ENCODE measurements around the gene FBLN5. TPM values are rescaled to one million over a fixed set of nuclear protein-coding genes. Genes with fewer than 3 reads are reported as not detected.
"Not testable (repeated sequence)": the region's sequence is repeated elsewhere in the genome, so short reads cannot be mapped to it uniquely, and the experiment has no call there.

FBLN5 gene
- total and polyA plus RNA-seq, 9 of the 15 experiments (the other 6 are each of a cell fraction or from before 2014, with no cell fraction given), result 0.11 to 0.22 TPM; not detected in 7

DNA sequence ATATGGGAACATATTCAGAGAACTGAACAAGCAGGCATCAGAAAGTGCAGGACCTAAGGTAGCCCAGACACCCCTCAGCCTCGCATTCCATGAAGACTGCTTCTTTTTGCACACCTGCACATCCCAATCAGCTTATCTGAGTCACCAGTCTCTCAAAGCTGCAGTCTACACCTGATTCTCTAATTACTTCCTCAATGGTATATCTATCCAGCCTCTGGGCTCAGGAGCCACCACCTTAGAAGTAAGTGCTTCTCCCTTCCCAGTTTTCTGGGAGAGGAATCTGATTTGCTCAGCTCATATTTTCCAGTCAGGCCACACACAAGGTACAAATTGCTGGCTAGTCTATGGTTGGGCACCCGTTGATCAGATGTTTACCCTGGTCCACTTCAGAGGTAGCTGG lies 101.8 kb downstream of the FBLN5 start:
- no peak overlapping the region for H2AFZ ChIP-seq (ENCODE audit: low read depth, low read length)
- H3K36me3 ChIP-seq (ENCODE audit: control insufficient read depth, insufficient read depth, low read length), result no peaks in the 10 kb centered on the region
- intact Hi-C loops (cut with micrococcal nuclease) (no loop called here), in situ Hi-C loops (cut with MboI) (no loop called here)
- no peak overlapping the region for H3K27ac ChIP-seq (ENCODE audit: extremely low read depth, low read depth, low read length)
- no peaks in the 10 kb centered on the region; a peak in 1 of 5 replicates for H3K4me1 ChIP-seq (replicated peaks in 1 of 2; ENCODE audit: control insufficient read depth in 2 of 2, insufficient read depth in 2 of 2, low read length in 2 of 2)
- 0% methylated on average over 1 of the region's 2 CpGs for WGBS (ENCODE audit: insufficient coverage, low coverage, missing lambda C conversion rate)
- ATAC-seq (no peak), DNase-seq (ENCODE audit: extremely low read depth in 1 of 4, low spot score in 3 of 4) (no peak), FAIRE-seq (no peak)
- no TSS peak for BruUV-seq (replicated peaks)
- H3K4me2 ChIP-seq (ENCODE audit: insufficient read depth, low read length), result no peak overlapping the region
- H3K4me3 ChIP-seq, result no peak overlapping the region
- no peak overlapping the region for H3K9ac ChIP-seq (ENCODE audit: insufficient read depth in 1 of 2, low read depth in 2 of 2, low read length in 2 of 2)
- H3K79me2 ChIP-seq (ENCODE audit: control insufficient read depth, insufficient read depth, low read length), result no peaks in the 10 kb centered on the region
- no peaks in the 10 kb centered on the region for H3K27me3 ChIP-seq (ENCODE audit: control insufficient read depth in 2 of 2, insufficient read depth in 2 of 2, low read length in 2 of 2)
- CTCF ChIA-PET (ENCODE audit: low intra/inter-chr PET ratio), result no interaction called here
- H3K9me3 ChIP-seq (replicated peaks; ENCODE audit: control insufficient read depth, insufficient read depth, low read depth, low read length), result no peaks in the 10 kb centered on the region
- POLR2A ChIA-PET, result interaction anchor here (0.8 kb wide), 1 partner anchor 10 kb away, joined by 3 read pairs; no protein-coding TSS in a partner anchor
- no peak for TF ChIP-seq ZEB2 (IDR thresholded peaks at IDR 0.05)
- TF ChIP-seq, protein P1, sequence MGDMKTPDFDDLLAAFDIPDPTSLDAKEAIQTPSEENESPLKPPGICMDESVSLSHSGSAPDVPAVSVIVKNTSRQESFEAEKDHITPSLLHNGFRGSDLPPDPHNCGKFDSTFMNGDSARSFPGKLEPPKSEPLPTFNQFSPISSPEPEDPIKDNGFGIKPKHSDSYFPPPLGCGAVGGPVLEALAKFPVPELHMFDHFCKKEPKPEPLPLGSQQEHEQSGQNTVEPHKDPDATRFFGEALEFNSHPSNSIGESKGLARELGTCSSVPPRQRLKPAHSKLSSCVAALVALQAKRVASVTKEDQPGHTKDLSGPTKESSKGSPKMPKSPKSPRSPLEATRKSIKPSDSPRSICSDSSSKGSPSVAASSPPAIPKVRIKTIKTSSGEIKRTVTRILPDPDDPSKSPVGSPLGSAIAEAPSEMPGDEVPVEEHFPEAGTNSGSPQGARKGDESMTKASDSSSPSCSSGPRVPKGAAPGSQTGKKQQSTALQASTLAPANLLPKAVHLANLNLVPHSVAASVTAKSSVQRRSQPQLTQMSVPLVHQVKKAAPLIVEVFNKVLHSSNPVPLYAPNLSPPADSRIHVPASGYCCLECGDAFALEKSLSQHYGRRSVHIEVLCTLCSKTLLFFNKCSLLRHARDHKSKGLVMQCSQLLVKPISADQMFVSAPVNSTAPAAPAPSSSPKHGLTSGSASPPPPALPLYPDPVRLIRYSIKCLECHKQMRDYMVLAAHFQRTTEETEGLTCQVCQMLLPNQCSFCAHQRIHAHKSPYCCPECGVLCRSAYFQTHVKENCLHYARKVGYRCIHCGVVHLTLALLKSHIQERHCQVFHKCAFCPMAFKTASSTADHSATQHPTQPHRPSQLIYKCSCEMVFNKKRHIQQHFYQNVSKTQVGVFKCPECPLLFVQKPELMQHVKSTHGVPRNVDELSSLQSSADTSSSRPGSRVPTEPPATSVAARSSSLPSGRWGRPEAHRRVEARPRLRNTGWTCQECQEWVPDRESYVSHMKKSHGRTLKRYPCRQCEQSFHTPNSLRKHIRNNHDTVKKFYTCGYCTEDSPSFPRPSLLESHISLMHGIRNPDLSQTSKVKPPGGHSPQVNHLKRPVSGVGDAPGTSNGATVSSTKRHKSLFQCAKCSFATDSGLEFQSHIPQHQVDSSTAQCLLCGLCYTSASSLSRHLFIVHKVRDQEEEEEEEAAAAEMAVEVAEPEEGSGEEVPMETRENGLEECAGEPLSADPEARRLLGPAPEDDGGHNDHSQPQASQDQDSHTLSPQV (IDR thresholded peaks at IDR 0.05), result no peak
- TF ChIP-seq ZSCAN32 (CRISPR knock-in tag; IDR thresholded peaks at IDR 0.05), result no peak
- no peak for TF ChIP-seq GABPA (tag; conservative IDR thresholded peaks at IDR 0.05; ENCODE audit: low read depth)
- TF ChIP-seq ZSCAN29 (IDR thresholded peaks at IDR 0.05), result no peak
- TF ChIP-seq GTF2E2 (tag; IDR thresholded peaks at IDR 0.05), result no peak
- TF ChIP-seq, protein P2, sequence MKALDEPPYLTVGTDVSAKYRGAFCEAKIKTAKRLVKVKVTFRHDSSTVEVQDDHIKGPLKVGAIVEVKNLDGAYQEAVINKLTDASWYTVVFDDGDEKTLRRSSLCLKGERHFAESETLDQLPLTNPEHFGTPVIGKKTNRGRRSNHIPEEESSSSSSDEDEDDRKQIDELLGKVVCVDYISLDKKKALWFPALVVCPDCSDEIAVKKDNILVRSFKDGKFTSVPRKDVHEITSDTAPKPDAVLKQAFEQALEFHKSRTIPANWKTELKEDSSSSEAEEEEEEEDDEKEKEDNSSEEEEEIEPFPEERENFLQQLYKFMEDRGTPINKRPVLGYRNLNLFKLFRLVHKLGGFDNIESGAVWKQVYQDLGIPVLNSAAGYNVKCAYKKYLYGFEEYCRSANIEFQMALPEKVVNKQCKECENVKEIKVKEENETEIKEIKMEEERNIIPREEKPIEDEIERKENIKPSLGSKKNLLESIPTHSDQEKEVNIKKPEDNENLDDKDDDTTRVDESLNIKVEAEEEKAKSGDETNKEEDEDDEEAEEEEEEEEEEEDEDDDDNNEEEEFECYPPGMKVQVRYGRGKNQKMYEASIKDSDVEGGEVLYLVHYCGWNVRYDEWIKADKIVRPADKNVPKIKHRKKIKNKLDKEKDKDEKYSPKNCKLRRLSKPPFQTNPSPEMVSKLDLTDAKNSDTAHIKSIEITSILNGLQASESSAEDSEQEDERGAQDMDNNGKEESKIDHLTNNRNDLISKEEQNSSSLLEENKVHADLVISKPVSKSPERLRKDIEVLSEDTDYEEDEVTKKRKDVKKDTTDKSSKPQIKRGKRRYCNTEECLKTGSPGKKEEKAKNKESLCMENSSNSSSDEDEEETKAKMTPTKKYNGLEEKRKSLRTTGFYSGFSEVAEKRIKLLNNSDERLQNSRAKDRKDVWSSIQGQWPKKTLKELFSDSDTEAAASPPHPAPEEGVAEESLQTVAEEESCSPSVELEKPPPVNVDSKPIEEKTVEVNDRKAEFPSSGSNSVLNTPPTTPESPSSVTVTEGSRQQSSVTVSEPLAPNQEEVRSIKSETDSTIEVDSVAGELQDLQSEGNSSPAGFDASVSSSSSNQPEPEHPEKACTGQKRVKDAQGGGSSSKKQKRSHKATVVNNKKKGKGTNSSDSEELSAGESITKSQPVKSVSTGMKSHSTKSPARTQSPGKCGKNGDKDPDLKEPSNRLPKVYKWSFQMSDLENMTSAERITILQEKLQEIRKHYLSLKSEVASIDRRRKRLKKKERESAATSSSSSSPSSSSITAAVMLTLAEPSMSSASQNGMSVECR (CRISPR knock-in tag; IDR thresholded peaks at IDR 0.05), result no peak
- no peak for TF ChIP-seq TSC22D4 (tag; IDR thresholded peaks at IDR 0.05)
- no peaks in the 10 kb centered on the region for H4K20me1 ChIP-seq (replicated peaks; ENCODE audit: control insufficient read depth, insufficient read depth, low read length)
- H3K9me1 ChIP-seq (ENCODE audit: control insufficient read depth, insufficient read depth, low read length), result no peaks in the 10 kb centered on the region

DNA sequence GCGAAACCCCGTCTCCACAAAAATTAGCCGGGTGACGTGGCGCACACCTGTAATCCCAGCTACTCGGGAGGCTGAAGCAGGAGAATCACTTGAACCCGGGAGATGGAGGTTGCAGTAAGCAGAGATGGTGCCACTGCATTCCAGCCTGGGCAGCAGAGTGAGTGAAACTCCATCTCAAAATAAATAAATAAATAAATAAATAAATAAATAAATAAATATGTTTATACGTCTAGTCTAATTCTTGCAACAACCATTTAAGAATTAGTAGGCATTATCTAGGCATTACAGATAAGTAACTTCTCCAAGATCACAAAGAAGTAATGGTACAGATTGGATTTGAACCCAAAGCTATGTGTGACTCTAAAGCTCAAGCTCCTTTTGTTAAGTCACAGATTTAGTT lies 102.4 kb downstream of the FBLN5 start:
- H3K4me3 ChIP-seq; intact Hi-C loops (cut with micrococcal nuclease); H3K27ac ChIP-seq (ENCODE audit: extremely low read depth, low read depth, low read length); H3K36me3 ChIP-seq (ENCODE audit: control insufficient read depth, insufficient read depth, low read length); DNase-seq (ENCODE audit: extremely low read depth in 1 of 4, low spot score in 3 of 4); in situ Hi-C loops (cut with MboI); H3K9ac ChIP-seq (ENCODE audit: insufficient read depth in 1 of 2, low read depth in 2 of 2, low read length in 2 of 2); H3K4me1 ChIP-seq (replicated peaks in 1 of 2; ENCODE audit: control insufficient read depth in 2 of 2, insufficient read depth in 2 of 2, low read length in 2 of 2); CTCF ChIA-PET (ENCODE audit: low intra/inter-chr PET ratio); H4K20me1 ChIP-seq (replicated peaks; ENCODE audit: control insufficient read depth, insufficient read depth, low read length); FAIRE-seq; H2AFZ ChIP-seq (ENCODE audit: low read depth, low read length); H3K4me2 ChIP-seq (ENCODE audit: insufficient read depth, low read length); H3K9me3 ChIP-seq (replicated peaks; ENCODE audit: control insufficient read depth, insufficient read depth, low read depth, low read length); ATAC-seq; H3K79me2 ChIP-seq (ENCODE audit: control insufficient read depth, insufficient read depth, low read length); H3K9me1 ChIP-seq (ENCODE audit: control insufficient read depth, insufficient read depth, low read length); H3K27me3 ChIP-seq (ENCODE audit: control insufficient read depth in 2 of 2, insufficient read depth in 2 of 2, low read length in 2 of 2); BruUV-seq (replicated peaks): not testable (repeated sequence)
- POLR2A ChIA-PET, result interaction anchor here (0.8 kb wide), 1 partner anchor 10 kb away, joined by 3 read pairs; no protein-coding TSS in a partner anchor
- WGBS (ENCODE audit: insufficient coverage, low coverage, missing lambda C conversion rate), result 61% methylated on average over 8 of the region's 8 CpGs

Data from K562 (cell line).